ENCODE results near the gene ANKDD1A. TPM values are rescaled to one million over a fixed set of nuclear protein-coding genes. Genes with fewer than 3 reads are reported as not detected.

ANKDD1A gene
- total RNA-seq, 4 donors from 2014 or later: 1.3 to 2.8 (median 1.7) TPM

- 77 to 94% methylated on average over 6 of the region's 6 CpGs for WGBS, 2 donors
- DNase-seq (ENCODE audit: low spot score in 2 of 2): no peak
- intact Hi-C loops (cut with DNase I; ENCODE audit: low total_unique reads): no loop called here
- no peak overlapping the region for H3K4me3 ChIP-seq (ENCODE audit: low read depth, poor library complexity, severe bottlenecking)
- TF ChIP-seq CTCF (IDR thresholded peaks at IDR 0.05): no peak
- no peak for TF ChIP-seq POLR2A (IDR thresholded peaks at IDR 0.05)
These were observed 70.2 kb downstream of the ANKDD1A start for GRCh38 chr15:64981812-64982431.

GRCh38 chr15:64982472-64982871, 70.8 kb downstream of the ANKDD1A start:
- TF ChIP-seq CTCF (IDR thresholded peaks at IDR 0.05): no peak
- DNase-seq (ENCODE audit: low spot score in 2 of 2): no peak
- 94 to 96% methylated on average over 1 of the region's 1 CpG for WGBS, 2 donors
- H3K4me3 ChIP-seq (ENCODE audit: low read depth, poor library complexity, severe bottlenecking): no peak overlapping the region
- intact Hi-C loops (cut with DNase I; ENCODE audit: low total_unique reads): no loop called here

GRCh38 chr15:64985366-64986033, 73.8 kb downstream of the ANKDD1A start:
- no peak overlapping the region for H3K4me3 ChIP-seq (ENCODE audit: low read depth, poor library complexity, severe bottlenecking)
- WGBS, 2 donors: 49 to 62% methylated on average over 9 of the region's 9 CpGs
- DNase-seq (ENCODE audit: low spot score in 2 of 2): no peak
- intact Hi-C loops (cut with DNase I; ENCODE audit: low total_unique reads): no loop called here
- no peak for TF ChIP-seq POLR2A (IDR thresholded peaks at IDR 0.05)
- TF ChIP-seq CTCF (IDR thresholded peaks at IDR 0.05): no peak

- TF ChIP-seq CTCF (IDR thresholded peaks at IDR 0.05): no peak
- no peak for TF ChIP-seq POLR2A (IDR thresholded peaks at IDR 0.05)
- no peak for DNase-seq (ENCODE audit: low spot score in 2 of 2)
- no peak overlapping the region for H3K4me3 ChIP-seq (ENCODE audit: low read depth, poor library complexity, severe bottlenecking)
- WGBS, 2 donors: 47 to 50% methylated on average over 3 of the region's 3 CpGs
- intact Hi-C loops (cut with DNase I; ENCODE audit: low total_unique reads): no loop called here
These were observed 75.4 kb downstream of the ANKDD1A start for GRCh38 chr15:64987136-64987535.

- DNase-seq (ENCODE audit: low spot score in 2 of 2): peak; percentile 80 to 97
- intact Hi-C loops (cut with DNase I; ENCODE audit: low total_unique reads): no loop called here
- H3K4me3 ChIP-seq (ENCODE audit: low read depth, poor library complexity, severe bottlenecking): peak within 1 kb of the TSS; percentile 95
- TF ChIP-seq CTCF (IDR thresholded peaks at IDR 0.05) (no peak), POLR2A (IDR thresholded peaks at IDR 0.05) (no peak)
- 0 to 1% methylated on average over 7 to 27 of the region's 75 CpGs for WGBS, 2 donors
These were observed 77.9 kb downstream of the ANKDD1A start, which contains the start of gene SPG21 for GRCh38 chr15:64989416-64990167. SPG21 (minus strand) TSS chr15:64989914; CDS start chr15:64983569, 6,345 bp downstream.

Data from lower leg skin (tissue), 4 donors.